ENCODE results near the gene CST9.

CST9 gene, protein sequence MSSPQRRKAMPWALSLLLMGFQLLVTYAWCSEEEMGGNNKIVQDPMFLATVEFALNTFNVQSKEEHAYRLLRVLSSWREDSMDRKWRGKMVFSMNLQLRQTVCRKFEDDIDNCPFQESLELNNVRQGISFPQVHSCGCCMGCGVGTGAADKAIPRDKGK

DNA sequence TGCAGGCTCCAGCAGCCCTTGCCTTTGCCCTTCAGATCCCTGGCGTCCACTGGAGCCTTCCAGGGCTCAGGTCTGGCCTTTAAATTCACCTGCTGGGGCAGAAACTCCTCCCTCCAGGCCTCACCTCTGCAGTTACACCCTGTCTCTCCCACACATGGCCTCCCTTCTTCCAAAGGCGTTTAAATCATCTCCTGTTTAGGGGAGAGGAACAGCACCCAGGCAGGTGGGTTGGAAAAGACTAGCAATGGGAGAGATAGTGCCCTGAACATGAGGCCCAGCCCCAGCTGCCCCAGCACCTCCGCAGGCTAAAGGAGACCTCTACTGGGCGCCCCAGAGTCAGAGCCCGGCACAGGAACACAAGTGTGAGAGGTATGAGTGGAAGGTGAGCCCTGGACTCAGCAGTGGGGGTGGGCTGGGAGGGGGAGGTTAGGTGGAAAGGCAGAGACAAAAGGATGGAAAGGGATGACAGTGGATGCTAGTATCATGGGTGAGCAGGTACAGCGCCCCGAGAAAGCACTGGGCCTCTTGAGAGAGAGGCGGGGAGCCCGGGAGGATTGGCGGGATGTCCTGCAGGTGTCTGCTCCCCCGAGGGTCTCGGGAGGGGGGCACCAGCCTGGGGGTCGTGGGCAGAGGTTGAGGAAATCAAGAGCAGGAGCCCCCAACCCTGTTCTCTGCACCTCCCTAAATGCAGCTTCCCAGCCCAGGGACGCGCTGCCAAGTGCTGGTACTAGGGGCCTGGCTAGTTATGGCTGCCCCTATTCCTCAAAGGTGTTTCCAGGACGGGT is at the start of gene CST9:
Gene CST9 (minus strand): TSS at position 51 of the 785 bp plus-strand sequence. CDS start 53 bp downstream, outside the sequence.
- no peak for DNase-seq

- no peak for DNase-seq
Measured at GRCh38 chr20:23654717-23655116, 49.0 kb upstream of the CST9 start.

GRCh38 chr20:23654000-23654399 is 48.3 kb upstream of the CST9 start:
- no peak for DNase-seq

- DNase-seq: no peak
Measured at GRCh38 chr20:23653400-23653938, 47.8 kb upstream of the CST9 start.

GRCh38 chr20:23652926-23653325 is 47.2 kb upstream of the CST9 start:
- no peak for DNase-seq

DNA sequence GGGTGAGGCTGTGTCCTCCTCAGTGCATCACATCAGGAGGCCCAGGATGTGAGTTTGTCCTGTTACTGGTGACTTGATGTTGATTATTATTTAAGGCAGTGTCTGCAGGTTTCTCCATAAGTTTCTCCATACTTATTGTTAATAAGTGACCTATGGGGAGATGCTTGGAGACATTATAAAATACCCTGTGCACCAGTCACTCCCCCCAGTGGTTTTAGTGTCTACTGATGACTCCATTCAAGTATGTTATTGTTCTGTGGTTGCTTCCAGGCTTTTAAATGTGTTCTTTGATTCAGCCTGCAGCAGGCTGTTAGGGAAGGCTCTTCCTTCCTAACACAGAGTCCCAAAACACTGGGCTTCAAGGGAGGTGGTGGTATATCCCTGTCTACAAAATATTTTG is 46.7 kb upstream of the CST9 start:
- no peak for DNase-seq

GRCh38 chr20:23651117-23651516 is 45.4 kb upstream of the CST9 start:
- DNase-seq: no peak

- no peak for DNase-seq
Measured at GRCh38 chr20:23649830-23650417, 44.2 kb upstream of the CST9 start.

- no peak for DNase-seq
Measured at GRCh38 chr20:23649242-23649641, 43.5 kb upstream of the CST9 start.

DNA sequence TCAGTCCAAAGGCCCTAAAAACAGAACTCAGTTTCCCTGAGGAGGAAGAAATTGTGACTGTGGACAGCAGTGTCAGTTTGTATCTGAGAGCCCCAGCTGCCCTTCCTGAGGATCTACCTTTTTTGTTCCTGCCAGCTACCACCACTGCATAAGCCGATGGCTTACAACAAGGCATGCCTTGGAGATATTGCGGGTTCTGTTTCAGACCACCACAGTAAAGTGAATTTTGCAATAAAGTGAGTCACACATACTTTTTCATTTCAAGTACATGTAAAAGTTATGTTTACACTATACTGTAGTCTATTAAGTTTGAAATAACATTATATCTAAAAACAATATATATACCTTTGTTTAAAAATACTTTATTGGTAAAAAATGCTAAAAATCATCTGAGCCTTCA is 41.6 kb upstream of the CST9 start:
- DNase-seq: no peak

DNA sequence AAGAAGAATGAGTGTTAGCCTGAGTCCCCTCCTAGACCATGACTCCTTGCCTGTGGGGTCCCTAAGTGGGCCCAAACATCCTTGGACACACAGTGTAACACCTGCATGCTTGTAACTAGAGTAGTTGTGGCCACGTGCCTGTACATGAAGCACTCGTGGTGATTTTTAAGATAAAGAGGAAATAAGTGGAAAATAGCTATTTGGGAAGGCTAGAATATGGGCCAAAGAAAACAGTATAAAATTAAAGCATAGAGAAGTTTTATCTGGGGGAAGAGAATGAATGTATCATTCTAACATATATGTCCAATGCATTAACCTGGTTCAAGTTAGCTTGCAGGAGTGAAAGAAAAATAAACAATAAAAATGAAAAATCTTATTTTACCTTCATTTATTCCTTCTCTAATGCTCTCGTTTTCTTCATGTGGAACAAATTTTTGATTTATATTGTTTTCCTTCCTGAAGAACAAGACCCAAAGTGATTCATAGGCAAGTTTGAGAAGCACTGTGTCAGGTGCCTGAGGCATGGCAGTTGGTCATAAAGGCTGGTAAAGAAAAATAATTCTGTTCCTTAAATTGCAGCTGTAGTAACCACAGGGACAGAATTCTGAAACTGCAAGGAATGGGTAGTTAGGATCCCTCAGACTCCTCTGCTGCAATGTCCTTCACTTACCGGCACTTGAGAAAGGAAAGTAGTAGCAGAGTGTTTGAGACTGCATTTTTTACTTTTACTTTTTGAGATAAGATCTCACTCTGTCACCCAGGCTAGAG is 40.6 kb upstream of the CST9 start:
- DNase-seq: no peak

DNA sequence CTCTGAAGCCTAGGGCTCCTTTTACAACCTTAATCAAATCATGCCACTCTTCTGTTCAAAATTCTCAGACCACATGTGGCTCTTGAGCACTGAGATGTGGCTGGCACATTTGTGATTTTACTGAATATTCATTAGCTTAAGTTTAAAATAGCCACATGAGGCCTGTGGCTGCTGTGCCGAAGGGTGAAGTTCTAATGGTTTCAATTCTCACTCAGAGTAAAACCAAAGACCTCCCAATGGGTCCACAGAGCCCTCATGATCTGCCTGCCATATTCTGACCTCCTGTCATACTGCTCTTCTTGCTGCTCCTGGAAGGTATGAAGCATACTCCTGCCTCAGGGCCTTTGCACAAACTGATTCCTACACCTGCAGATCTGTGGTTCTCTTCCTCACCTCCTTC is 39.9 kb upstream of the CST9 start:
- no peak for DNase-seq

DNA sequence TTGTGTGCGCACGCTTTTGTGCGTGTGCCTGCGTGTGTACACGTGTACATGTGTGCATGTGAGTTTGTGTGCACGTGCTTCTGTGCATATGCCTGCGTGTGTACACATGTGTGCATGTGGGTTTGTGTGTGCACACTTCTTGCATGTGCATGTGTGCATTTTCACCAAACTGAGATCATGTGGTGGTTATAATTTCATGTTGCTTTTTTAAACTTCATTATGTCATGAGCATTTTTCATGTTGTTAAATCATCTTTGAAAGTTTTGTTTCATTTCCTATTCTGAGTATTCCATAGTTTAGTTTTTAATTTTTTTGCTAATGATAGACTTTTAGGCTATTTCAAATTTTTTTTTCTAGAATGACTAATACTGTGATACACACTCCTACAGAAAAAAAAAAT is 38.4 kb upstream of the CST9 start:
- no peak for DNase-seq

- no peak for DNase-seq
Measured at GRCh38 chr20:23643659-23644058, 37.9 kb upstream of the CST9 start.

GRCh38 chr20:23641936-23642751 is 36.4 kb upstream of the CST9 start:
- DNase-seq: no peak

DNA sequence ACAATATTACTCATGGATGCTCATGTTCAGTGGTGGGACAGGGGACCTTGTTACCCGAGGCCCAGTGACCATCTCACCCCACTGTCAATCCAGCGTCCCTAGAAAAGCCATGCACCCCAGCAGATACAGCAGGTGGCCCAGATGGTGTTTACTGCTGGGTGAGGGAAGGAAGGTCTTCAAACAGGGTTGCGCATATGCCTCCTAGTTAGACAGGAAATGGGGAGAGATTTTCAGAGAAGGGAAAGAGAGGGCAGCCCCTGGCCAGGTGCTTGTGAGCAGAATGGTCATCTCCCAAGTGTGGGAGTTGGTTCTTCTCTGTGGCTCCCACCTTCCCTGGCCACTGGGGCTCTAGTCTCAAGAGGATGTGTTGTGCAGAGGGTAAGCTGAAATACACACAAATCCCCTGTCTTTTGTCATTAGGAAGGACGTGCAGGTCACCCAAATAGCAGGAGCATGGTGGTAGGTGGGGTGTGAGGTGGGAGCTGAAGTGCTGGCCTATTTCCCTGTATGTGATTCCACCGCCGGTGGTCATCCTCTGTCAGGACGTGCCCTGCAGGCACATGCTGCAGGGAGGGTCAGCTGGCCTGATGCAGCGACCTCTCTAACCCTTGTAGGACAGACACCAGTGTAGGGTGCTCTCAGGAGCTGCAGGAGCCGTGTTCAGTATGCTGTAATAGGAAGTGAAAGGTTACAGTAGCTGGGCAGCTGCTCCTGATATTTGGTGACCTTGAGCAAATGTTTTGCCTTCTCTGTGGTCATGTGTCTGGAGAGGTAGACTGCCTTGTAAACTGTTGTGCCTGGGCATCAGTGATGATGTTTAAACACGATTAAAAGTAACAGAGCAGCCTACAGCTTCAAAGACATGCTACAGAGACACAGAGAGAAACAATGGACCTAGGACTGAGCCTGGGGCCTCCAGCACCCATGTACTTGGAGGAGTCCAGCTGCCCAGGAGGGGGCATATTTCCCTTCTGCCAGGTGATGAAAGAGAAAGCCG is 35.3 kb upstream of the CST9 start:
- no peak for DNase-seq

GRCh38 chr20:23640018-23640601 is 34.4 kb upstream of the CST9 start:
- no peak for DNase-seq

DNA sequence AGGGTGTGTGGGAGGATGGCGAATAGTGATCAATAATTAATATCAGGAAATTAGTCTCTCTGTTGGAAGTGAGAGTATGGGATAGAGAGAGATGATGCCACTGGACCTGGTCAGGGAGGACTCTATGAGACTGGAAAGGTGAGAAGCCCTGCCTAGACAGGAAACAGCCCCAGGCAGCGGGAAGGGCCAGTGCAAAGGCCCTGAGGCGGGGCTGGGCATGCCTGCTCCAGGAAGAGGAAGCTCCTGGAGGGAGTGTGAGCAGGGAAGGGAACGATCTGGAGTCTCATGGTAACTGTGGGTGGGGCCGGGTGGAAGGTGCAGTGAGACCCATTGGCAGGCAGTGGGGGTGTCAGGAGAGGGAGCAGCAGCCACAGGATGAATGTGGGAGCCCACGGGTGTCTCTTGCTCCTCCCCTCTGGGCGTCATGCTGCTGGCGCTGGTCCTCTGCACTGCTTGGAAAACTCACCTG is 33.8 kb upstream of the CST9 start:
- DNase-seq: no peak

GRCh38 chr20:23638309-23638708 is 32.6 kb upstream of the CST9 start:
- DNase-seq: no peak
